Putamen (tissue), 1 donor: ENCODE measurements around the gene SPACA4.
A peak's percentile ranks its signal among the peaks of the same experiment; 100 is the strongest.

Experiments
- DNase-seq: peaks from one replicate; pipeline ENCODE4 v3.0.0-alpha.2; 2016; ENCODE audit warnings: low spot score

SPACA4 gene

GRCh38 chr19:48634424-48635262, 28.1 kb downstream of the SPACA4 start:
- DNase-seq, result peak; percentile 94

- DNase-seq, result no peak
These were observed 28.9 kb downstream of the SPACA4 start for GRCh38 chr19:48635263-48635965.

- DNase-seq, result no peak
These were observed 29.7 kb downstream of the SPACA4 start for GRCh38 chr19:48635966-48636858.

GRCh38 chr19:48636859-48637448, 30.4 kb downstream of the SPACA4 start, which contains the start of gene DBP:
Gene DBP (minus strand): TSS chr19:48637379. CDS start chr19:48636994, 385 bp downstream.
- DNase-seq, result no peak

- DNase-seq, result peak; percentile 100
These were observed 31.0 kb downstream of the SPACA4 start for GRCh38 chr19:48637449-48637947.

GRCh38 chr19:48637948-48638830, 31.6 kb downstream of the SPACA4 start:
- DNase-seq, result peak; percentile 95

GRCh38 chr19:48638831-48639381, 32.4 kb downstream of the SPACA4 start:
- no peak for DNase-seq

- DNase-seq, result no peak
These were observed 33.2 kb downstream of the SPACA4 start for GRCh38 chr19:48639483-48640375.

GRCh38 chr19:48641850-48642249, 35.3 kb downstream of the SPACA4 start:
- no peak for DNase-seq

- DNase-seq, result no peak
These were observed 36.3 kb downstream of the SPACA4 start for GRCh38 chr19:48642862-48643261.

GRCh38 chr19:48644355-48644754, 37.8 kb downstream of the SPACA4 start:
- DNase-seq, result no peak

- peak; percentile 87 for DNase-seq
These were observed 38.5 kb downstream of the SPACA4 start for GRCh38 chr19:48644839-48645619.

GRCh38 chr19:48645620-48646000, 39.1 kb downstream of the SPACA4 start:
- no peak for DNase-seq

GRCh38 chr19:48646001-48646721, 39.6 kb downstream of the SPACA4 start, which contains the start of gene CA11:
Gene CA11 (minus strand): TSS chr19:48646187. CDS start chr19:48645632, 555 bp downstream.
- DNase-seq, result peak; percentile 91

GRCh38 chr19:48646722-48647216, 40.2 kb downstream of the SPACA4 start:
- no peak for DNase-seq

GRCh38 chr19:48648134-48648533, 41.6 kb downstream of the SPACA4 start:
- DNase-seq, result no peak

GRCh38 chr19:48650974-48651682, 44.6 kb downstream of the SPACA4 start:
- no peak for DNase-seq
